HG02885 (cell line): Measurements from ENCODE around the gene ZSCAN10.
"Not testable (repeated sequence)": the region's sequence is repeated elsewhere in the genome, so short reads cannot be mapped to it uniquely, and the experiment has no call there.

ENCODE experiments used
- ATAC-seq: cut with Tn5 transposase; IDR thresholded peaks from one replicate; pipeline ENCODE4 v1.9.1; 2021; ENCODE audit warnings: mild to moderate bottlenecking; ENCODE audit not compliant: unreplicated experiment, poor library complexity

The ZSCAN10 gene

DNA sequence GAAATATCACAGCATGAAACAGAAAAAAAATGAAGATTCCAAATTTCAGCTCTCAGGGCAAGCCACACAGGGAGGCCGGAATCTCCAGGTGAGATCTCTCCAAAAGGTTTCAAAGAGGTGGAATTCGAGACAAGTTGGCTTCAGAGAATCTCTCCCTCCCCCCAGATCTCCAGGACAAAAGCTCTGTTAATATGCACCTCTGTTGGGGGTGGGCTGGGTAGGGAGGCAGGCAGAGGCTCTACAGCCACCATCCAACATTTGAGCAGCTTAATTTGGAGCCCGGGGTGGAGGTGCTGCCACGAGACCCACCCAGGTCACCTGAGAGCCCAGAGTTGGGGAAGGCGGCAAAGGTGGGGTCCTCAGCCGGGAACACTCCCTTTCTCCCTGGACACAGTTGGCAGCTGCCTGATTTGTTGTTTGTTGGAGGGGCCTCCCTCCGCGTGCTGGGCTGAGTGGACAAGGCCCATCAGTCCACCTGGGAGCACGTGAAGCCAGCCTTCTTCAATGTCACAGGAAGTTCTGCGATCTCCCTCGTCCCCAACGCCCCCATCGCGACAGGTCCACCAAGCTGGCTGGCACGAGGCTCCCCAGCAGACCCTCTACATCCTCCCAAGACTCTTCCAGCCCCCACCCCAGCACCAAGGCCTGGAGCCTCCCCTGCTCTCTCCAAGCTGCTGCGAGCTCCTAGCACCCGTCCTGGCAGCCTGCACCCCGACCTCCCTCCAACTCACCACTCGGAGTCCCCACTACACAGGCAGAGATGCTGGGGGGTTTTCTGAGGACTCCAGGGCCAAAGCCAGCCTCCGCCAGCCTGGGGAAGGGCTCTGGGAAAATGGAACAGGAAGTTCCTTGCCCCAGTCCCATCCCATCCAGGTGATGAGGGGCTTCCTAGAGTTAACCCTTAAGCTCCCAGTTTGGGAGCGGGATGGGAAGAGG, at the start of gene ZSCAN10:
Gene ZSCAN10 (minus strand): TSS at position 836 of the 936 bp plus-strand sequence. CDS start 6,357 bp downstream, outside the sequence.
- ATAC-seq, result no peak

DNA sequence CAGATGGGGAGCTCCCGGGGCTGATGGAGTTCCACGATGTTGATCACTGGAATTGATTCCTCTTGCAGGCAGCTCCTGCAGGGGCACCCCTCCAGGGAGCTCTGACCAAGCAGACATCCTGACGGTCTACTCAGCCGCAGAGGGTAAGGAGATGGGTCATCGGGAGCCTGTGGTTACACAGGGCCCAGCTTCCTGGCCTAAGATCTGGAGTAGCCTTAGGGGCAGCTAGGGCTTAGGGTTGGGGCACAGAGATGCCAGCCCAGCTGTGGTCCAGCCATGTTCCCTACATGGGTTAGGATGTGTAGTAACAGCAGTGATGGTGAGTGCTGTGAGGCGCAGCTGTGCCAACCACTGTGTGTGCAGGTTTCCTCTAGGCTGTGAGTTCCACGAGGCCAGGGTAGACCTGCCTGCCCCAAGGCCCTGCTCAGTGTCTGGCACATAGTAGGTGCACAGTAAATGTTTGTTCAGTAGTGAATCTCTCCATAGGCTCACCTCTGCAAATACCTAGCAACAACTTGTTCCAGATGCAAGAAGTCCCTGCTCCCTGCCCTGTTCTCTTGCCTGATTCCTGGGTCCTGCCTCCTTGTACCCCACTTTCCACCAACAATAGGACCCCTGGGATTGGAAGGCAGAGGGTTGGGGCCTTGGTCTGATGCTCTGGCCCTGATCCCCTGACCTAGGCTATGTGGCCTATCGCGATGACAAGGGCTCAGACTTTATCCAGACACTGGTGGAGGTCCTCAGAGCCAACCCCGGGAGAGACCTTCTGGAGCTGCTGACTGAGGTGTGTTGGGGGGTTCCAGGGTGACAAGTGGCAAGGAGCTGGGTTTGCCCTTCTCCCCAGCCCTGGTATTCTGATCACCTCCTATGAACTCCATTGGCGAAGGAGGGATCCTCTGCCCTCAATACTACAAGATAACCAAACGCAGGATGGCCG, 49.4 kb upstream of the ZSCAN10 start:
- no peak for ATAC-seq

DNA sequence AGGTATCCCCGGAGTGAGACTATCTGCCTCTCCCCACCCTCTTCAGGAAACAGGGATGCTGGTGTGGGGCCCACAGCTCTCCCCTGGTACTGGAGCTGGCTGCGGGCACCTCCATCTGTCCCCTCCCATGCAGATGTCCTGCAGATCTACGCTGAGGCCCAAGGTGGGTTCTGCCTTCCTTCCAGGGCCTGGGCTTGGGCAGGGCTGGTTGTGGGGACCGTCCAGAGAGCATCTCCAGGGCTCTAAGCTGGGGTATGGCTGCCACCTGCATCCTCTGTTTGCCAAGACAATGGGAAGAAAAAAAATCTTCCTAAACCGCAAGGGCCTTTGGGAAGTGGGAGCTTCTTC, 48.6 kb upstream of the ZSCAN10 start:
- ATAC-seq, result no peak

DNA sequence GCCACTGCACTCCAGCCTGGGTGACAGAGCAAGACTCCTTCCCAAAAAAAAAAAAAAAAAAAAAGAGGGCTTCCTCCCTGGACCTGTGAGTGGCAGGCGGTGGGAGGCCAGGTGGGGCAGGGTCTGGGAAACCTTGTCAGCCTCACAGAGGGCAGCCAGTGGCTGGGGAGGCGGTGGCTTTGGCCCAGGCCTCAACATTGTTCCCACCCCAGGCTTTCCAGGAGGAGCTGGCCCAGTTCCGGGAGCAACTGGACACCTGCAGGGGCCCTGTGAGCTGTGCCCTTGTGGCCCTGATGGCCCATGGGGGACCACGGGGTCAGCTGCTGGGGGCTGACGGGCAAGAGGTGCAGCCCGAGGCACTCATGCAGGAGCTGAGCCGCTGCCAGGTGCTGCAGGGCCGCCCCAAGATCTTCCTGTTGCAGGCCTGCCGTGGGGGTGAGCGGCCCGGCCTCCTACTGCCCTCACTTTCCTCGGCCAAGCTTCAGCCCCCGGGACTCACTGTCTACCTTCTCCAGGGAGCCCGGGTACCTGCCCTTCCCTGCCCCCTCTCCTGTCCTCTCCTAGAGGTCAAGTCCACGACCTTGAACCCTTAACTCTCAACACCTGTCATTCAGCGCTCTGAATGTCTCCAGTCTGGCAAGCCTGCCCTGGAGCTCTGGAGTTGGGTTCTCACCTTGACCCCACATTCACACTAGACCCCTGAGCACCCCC, 48.1 kb upstream of the ZSCAN10 start:
- no peak for ATAC-seq

DNA sequence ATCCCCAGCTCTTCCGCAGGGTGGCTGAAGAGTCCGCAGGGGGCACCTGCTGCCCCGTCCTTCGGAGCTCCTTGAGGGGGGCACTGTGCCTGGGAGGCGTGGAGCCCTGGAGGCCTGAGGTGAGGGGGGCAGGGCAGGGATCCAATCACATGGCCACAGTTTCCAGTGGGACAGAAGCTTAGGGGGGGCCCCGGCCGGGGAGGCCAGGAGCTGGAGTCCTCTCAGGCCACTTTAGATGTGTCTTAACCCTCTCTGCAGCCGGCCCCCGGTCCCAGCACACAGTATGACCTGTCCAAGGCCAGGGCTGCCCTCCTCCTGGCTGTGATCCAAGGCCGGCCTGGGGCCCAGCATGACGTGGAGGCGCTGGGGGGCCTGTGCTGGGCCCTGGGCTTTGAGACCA, 46.6 kb upstream of the ZSCAN10 start:
- ATAC-seq, result no peak

DNA sequence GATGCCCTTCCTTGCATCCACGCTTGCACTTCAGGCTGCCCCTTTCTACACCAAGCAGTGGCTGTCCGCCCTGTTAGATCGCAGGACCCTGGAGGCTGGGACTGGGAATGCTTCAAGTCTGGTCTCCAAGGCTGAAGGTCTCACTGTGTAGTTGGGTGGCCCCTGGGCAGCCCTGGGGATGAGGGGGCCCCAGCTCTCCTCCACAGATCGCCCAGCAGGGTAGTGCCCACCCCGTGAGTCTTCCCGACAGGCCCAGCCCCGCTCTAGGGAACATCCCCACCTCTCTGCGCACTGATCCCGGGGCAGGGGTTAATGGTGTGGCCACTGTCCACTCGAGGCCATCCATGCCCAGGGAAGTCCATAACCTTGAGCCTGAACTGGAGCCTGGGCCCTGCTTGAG, 46.1 kb upstream of the ZSCAN10 start:
- ATAC-seq, result no peak

DNA sequence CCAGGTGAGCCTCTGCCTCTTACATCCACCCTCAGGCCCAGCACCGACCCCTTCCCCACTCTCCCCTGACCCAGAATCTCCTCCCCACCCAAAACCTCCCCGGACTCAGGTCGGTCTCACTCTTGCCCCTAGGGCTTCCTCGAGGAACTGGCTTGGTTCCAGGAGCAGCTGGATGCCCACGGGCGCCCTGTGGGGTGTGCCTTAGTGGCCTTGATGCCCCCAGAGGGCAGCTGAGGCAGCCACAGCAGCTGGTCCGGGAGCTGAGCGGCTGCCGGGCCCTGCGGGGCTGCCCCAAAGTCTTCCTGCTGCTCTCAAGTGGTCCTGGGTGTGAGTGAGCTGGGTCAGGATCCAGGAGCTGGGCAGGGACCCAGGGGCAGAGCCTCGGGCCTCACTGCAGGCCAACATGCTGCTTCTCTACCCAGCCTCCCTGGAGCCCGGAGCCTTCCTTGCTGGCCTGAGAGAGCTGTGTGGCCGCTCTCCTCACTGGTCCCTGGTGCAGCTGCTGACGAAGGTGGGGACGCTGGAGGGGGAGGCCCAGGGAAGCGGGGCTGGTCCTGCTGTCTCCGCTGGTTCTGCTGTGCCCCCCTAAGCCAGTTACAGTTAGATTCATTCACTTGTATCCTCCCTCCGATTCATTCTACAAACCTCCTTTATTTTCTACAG, 45.4 kb upstream of the ZSCAN10 start:
- no peak for ATAC-seq

DNA sequence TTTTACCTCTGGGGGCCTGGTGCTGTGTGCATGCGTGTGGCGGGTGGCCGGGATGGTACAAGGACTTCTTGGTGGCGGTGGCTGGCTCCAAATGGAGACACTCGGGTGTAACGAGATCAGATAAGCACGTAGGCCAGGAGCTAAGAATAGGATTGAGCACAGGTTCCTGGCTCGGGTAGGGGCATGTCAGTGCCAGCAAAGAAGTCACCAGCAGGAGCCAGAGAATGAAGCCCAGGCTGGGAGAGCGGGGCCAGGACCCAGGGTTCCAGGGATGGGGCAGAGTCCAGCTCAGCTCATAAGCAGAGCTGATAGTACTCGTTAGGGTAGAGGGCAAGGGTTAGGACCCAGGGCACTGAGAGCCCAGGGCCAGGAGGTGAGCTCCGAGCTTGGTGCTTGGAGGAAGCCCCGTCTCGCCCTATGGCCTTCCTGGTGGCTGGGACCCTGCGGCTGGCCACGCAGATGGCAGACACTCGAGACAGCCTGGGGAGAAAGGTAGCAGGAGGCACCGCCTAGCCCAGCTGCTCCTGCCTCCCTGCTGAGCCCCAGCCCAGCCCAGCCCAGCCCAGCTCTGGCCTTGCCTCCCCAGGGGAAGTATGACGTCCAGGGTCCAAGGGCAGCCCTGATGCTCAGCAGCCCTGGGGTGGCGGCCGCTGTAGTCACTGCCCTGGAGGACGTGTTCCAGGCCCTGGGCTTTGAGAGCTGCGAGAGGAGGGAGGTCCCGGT, 44.7 kb upstream of the ZSCAN10 start:
- ATAC-seq, result no peak

DNA sequence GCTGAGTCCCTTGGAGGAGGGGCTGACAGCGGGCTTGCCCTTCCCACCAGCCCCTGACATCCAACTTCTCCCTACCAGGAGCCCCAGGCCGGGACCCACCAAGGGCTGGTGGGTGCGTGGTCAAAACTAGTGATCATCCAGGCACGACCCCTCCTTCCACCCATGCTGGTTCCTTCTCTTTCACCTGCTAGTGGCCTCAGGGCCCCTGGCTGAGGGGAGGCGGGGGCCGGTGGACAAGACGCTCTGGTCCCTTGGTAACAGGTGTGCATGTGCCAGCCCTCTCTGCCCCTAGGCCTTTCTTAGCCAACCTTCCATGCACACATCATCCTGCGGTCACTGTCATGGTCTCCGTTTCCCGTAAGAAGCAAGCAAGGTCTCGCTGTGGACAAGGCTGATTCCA, 44.1 kb upstream of the ZSCAN10 start:
- ATAC-seq, result no peak

DNA sequence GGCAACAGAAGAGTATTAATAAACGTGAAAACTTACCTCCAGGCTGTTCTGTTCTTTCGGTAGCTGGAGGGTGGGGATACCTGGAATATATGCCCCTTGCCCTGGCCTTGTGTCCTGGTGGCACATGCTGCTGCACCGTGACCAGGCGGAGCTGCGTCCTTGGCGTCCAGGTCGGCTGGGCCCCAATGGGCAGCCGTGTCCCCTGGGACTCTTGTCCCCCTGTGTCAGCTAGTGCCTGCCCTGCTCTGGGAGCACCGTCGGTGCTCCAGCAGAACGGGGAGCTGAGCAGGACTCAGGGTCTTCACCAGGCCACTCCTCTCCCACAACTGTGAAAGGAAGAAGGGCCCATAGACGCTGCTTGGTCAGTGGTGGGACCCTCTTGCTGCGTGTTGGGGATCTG, 43.7 kb upstream of the ZSCAN10 start:
- no peak for ATAC-seq

DNA sequence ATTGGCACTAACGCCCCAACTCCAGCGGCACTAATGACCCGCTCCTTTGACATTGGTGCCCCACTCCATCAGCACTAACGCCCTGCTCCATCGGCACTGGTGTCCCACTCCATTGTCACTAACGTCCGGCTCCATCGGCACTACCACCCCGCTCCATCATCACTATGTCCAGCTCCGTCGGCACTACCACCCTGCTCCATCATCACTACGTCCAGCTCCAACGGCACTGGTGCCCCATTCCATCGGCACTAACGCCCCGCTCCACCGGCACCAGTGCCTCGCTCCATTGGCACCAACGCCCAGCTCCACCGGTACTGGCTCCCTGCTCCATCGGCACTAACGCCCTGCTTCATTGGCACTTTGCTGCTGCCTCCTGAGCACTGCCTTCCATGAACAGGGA, 43.2 kb upstream of the ZSCAN10 start:
- ATAC-seq, result no peak

DNA sequence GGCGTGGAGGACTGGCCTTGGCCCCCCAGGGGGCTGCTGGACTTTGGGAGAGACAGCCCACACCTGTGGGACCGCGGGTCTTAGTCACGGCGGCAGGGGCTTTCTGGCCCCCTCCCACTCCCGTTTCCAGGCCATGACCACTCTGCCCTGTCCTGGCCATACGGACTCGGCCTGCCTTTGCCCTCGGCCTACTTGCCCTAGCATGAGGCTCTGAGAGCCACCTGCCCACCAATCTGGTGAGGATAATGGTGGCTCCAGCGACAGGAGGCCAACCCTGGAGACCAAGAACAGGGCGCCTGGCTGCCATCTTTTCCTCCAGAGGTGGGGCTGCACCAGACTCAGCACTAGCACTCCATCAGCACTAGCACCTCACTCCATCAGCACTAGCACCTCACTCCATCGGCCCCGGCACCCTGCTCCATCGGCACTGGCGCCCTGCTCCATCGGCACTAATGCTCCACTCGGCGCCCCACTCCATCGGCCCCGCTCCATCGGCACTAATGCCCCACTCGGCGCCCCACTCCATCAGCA, 42.8 kb upstream of the ZSCAN10 start:
- no peak for ATAC-seq

DNA sequence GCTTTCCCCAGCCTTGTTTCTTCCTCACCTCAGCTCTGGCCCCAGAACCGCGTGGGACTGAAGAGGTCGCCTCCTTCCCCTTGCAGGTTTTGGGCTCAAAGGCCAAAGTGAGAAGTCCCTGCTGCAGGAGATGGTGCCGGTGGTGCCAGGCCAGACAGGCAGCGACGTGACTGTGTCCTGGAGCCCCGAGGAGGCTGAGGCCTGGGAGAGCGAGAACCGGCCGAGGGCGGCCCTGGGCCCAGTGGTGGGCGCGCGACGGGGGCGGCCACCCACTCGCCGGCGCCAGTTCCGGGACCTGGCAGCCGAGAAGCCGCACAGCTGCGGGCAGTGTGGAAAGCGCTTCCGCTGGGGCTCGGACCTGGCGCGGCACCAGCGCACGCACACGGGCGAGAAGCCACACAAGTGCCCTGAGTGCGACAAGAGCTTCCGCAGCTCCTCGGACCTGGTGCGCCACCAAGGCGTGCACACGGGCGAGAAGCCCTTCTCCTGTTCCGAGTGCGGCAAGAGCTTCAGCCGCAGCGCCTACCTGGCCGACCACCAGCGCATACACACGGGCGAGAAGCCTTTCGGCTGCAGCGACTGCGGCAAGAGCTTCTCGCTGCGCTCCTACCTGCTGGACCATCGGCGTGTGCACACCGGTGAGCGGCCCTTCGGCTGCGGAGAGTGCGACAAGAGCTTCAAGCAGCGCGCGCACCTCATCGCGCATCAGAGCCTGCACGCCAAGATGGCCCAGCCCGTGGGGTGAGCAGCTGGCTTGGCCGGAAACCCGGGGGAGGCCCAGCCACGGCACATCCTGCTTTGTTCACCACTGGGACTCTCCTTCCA, 41.7 kb upstream of the ZSCAN10 start:
- ATAC-seq, result no peak

DNA sequence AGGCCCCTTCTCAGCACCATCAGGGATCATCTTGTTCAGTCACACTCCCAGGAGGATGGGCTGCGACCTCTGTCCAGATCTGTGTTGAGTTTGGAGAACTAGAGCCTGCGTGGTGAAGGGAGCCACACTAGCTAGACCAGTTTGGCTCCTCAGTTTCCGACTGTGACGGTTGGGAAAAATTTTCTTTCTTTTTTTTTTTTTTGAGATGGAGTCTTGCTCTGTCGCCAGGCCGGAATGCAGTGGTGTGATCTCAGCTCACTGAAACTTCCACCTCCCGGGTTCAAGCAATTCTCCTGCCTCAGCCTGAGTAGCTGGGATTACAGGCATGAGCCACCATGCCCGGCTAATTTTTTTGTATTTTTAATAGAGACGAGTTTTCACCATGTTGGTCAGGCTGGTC, 40.5 kb upstream of the ZSCAN10 start:
- not testable (repeated sequence) for ATAC-seq

DNA sequence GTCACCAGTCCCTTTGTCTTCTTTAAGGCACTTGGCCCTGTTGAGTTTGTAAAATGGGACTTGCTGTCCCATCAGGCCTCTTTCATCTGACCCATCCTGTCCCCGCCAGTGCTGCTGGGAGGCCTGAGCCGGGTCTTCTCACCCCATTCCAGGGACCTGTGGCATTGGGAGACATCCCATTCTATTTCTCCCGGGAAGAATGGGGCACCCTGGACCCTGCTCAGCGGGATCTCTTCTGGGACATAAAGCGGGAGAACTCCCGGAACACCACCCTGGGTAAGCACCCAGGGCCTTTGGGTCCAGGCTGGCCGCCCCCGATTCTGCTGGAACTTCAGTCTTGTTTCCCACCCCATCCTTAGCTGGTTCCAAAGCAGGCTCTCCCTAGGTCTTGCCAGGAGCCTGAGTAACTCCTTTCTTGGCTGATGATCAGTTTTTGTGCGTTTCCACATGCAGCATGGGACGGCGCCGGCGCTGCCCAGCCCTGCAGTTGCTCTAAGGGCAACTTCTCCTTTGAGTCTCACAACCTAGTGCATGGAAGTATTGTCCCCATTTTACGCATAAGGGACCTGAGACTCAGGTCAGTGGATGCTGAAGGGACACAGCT, 39.8 kb upstream of the ZSCAN10 start:
- ATAC-seq, result no peak

DNA sequence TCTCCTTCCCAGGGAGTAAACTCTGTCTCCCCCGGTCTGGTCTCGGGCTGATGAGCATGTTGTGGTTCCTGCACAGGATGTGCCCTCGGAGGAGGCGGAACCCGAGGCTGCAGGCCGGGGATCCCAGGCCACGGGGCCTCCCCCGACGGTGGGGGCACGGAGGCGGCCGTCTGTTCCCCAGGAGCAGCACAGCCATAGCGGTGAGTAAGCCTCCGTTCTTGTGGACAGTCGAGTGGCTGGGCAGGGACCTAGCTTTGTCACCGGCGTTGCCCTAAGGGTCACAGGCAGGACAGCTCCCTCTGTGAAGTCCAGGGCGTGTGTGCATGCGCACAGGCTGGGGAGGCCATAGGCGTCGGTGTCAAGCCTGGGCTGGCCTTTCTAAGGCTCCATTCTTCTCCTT, 39.2 kb upstream of the ZSCAN10 start:
- ATAC-seq, result no peak

DNA sequence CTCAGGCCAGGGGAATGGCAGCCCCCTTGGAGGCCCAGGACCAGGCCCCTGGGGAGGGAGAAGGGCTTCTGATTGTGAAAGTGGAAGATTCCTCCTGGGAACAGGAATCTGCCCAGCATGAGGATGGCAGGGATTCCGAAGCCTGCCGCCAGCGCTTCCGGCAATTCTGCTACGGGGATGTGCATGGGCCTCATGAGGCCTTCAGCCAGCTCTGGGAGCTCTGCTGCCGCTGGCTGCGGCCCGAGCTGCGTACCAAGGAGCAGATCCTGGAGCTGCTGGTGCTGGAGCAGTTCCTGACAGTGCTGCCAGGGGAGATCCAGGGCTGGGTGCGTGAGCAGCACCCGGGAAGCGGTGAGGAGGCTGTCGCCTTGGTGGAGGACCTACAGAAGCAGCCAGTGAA, 38.2 kb upstream of the ZSCAN10 start:
- ATAC-seq, result no peak

DNA sequence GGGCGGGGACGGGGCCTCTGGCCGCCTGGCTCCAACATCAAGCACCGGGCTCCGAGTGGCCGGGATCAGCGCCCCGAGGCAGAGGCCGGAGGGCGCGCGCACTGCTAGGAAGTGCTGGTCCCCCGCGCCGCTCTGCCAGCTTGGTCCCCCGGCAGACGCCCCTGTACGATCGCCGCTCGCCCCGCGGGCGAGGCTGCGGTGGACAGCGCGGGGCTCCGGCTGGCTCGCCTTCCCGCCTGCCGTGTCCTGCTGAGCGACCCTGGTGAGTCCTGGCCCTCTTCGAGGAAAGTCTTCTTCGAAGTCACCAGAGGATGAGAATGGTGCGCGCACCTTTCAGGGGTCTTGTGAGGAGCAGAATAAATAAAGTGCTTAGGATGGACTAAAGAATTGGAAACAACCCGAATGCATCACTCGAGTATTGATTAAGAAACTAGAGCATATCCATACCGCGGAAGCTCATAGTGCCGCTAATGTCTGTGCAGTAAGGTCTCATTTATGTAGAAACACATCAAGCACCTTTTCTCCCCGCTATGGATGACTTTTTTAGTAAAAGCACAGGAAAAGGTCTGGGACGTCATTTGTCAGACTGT, 36.1 kb upstream of the ZSCAN10 start:
- ATAC-seq, result no peak
